HL-60 (cell line): ENCODE measurements around the gene DDC.
"Not testable (repeated sequence)": the region's sequence is repeated elsewhere in the genome, so short reads cannot be mapped to it uniquely, and the experiment has no call there.

ENCODE experiments used
- DNase-seq, 2 experiments: peaks; one replicate each; pipeline ENCODE4 v3.0.0-alpha.2; 2010 to 2020; ENCODE audit warnings: low read depth in 1 of 2, low spot score in 1 of 2
- H3K27ac ChIP-seq: fragments of 250-450 bp; sonication (Bioruptor Pico); replicated peaks from 2 replicates; pipeline ENCODE4 v1.5.1; 2020; ENCODE audit warnings: mild to moderate bottlenecking, moderate library complexity
- H3K27me3 ChIP-seq: fragments of 250-450 bp; sonication (Bioruptor Pico); 2 replicates; pipeline ENCODE4 v1.5.1; 2021; ENCODE audit warnings: mild to moderate bottlenecking, moderate library complexity; ENCODE audit not compliant: insufficient read depth, poor library complexity, severe bottlenecking
- H3K4me3 ChIP-seq: replicated peaks from 2 replicates; pipeline ENCODE4 v1.5.1; 2011; ENCODE audit warnings: mild to moderate bottlenecking, control low read depth, low read length; ENCODE audit not compliant: insufficient read depth
- GABPA ChIP-seq: IDR thresholded peaks from 2 replicates; pipeline ENCODE4 v1.6.1; 2012; ENCODE audit warnings: low read depth
- POLR2AphosphoS5 ChIP-seq: IDR thresholded peaks from 2 replicates; pipeline ENCODE4 v1.6.1; 2012; ENCODE audit warnings: low read depth
- SPI1 ChIP-seq: IDR thresholded peaks from 2 replicates; pipeline ENCODE4 v1.6.1; 2012; ENCODE audit warnings: low read depth, mild to moderate bottlenecking, borderline replicate concordance
- TF ChIP-seq, protein P1 (sequence below): IDR thresholded peaks from 2 replicates; pipeline ENCODE4 v1.6.1; 2012; ENCODE audit warnings: low read depth; ENCODE audit not compliant: insufficient replicate concordance
- TF ChIP-seq, protein P2 (sequence below): IDR thresholded peaks from one replicate; pipeline ENCODE4 v1.5.1; 2011; ENCODE audit warnings: low read length, control low read depth, inconsistent platforms; ENCODE audit not compliant: insufficient read depth

DDC gene

DNA sequence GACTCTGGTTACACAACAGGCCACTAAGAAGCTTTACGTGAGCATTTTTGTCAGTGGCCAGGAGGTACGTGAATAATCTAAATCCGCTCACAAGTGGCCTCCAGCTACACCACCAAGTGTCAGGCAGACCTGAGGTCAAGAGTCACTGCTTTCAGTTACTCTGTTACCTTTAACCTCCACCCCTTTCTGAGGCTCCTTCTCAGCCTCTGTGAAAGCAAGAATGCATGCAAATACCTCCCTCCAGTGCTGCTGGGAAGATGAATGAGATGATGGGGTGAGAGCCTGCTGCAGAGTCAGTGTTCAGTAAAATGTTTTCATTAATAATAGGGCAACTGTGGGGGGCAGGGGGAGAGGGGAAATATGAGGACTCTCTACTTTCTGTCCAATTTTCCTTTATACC is 11.2 kb downstream of the DDC start:
- H3K27me3 ChIP-seq = peaks cover 2% of the 10 kb centered on the region

DNA sequence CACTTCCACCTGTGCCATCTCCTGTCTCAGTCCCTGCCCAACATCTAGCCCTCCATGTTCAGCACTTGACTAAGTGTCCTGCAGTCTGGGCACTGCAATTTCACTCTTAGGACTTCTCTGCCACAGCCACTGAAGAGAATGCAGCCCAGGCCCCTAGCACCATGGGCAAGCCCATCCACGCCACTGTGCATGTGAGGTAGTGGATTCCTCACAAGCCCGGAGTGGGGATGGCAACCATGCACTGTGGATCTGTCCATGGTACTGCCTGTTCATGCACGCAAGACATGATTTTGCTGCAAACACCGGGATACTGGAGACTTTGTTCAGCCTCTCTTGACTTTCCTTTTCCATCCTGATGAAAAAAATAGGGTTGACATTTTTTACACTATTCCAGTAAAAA is 12.3 kb downstream of the DDC start:
- TF ChIP-seq, protein P1, sequence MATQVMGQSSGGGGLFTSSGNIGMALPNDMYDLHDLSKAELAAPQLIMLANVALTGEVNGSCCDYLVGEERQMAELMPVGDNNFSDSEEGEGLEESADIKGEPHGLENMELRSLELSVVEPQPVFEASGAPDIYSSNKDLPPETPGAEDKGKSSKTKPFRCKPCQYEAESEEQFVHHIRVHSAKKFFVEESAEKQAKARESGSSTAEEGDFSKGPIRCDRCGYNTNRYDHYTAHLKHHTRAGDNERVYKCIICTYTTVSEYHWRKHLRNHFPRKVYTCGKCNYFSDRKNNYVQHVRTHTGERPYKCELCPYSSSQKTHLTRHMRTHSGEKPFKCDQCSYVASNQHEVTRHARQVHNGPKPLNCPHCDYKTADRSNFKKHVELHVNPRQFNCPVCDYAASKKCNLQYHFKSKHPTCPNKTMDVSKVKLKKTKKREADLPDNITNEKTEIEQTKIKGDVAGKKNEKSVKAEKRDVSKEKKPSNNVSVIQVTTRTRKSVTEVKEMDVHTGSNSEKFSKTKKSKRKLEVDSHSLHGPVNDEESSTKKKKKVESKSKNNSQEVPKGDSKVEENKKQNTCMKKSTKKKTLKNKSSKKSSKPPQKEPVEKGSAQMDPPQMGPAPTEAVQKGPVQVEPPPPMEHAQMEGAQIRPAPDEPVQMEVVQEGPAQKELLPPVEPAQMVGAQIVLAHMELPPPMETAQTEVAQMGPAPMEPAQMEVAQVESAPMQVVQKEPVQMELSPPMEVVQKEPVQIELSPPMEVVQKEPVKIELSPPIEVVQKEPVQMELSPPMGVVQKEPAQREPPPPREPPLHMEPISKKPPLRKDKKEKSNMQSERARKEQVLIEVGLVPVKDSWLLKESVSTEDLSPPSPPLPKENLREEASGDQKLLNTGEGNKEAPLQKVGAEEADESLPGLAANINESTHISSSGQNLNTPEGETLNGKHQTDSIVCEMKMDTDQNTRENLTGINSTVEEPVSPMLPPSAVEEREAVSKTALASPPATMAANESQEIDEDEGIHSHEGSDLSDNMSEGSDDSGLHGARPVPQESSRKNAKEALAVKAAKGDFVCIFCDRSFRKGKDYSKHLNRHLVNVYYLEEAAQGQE = peak; percentile 97
- TF ChIP-seq SPI1 = no peak
- TF ChIP-seq POLR2AphosphoS5 = no peak
- no peak for TF ChIP-seq GABPA
- Histone ChIP-seq H3K4me3 (no peak overlapping the region), H3K27me3 (peaks cover 2% of the 10 kb centered on the region), H3K27ac (no peak overlapping the region)
- DNase-seq = no peak

More for the DNA sequence above, 11.2 kb downstream of the DDC start:
- no peak overlapping the region for H3K4me3 ChIP-seq
- TF ChIP-seq SPI1 = no peak
- TF ChIP-seq, protein P2, sequence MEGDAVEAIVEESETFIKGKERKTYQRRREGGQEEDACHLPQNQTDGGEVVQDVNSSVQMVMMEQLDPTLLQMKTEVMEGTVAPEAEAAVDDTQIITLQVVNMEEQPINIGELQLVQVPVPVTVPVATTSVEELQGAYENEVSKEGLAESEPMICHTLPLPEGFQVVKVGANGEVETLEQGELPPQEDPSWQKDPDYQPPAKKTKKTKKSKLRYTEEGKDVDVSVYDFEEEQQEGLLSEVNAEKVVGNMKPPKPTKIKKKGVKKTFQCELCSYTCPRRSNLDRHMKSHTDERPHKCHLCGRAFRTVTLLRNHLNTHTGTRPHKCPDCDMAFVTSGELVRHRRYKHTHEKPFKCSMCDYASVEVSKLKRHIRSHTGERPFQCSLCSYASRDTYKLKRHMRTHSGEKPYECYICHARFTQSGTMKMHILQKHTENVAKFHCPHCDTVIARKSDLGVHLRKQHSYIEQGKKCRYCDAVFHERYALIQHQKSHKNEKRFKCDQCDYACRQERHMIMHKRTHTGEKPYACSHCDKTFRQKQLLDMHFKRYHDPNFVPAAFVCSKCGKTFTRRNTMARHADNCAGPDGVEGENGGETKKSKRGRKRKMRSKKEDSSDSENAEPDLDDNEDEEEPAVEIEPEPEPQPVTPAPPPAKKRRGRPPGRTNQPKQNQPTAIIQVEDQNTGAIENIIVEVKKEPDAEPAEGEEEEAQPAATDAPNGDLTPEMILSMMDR = no peak
- no peak for TF ChIP-seq GABPA
- TF ChIP-seq, protein P1 = no peak
- TF ChIP-seq POLR2AphosphoS5 = no peak
- H3K27ac ChIP-seq = no peak overlapping the region
- no peak for DNase-seq

DNA sequence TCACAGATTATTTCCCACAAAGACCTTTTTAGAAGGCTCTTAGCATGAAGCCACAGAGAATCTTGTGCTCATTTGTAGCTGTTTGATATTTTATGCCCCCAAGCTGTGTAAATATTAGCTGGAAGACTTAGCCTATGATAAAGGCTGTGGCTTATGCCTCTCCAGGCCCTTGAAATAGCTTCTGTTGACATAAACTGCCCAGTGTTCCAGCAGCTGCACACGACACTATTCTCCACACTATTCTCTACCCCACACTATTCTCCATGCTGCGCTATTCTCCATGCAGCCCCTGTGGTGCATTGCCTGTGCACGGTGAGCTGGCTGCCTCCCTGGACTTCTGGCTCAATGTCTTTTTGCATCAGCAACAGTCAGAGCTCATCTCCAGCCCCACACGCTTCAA is 13.1 kb downstream of the DDC start:
- H3K4me3 ChIP-seq = no peak overlapping the region
- no peak for DNase-seq
- H3K27ac ChIP-seq = no peak overlapping the region
- TF ChIP-seq POLR2AphosphoS5 = no peak
- no peak for TF ChIP-seq GABPA
- TF ChIP-seq, protein P2 = no peak
- TF ChIP-seq SPI1 = no peak
- TF ChIP-seq, protein P1 = no peak
- peaks cover 2% of the 10 kb centered on the region for H3K27me3 ChIP-seq

DNA sequence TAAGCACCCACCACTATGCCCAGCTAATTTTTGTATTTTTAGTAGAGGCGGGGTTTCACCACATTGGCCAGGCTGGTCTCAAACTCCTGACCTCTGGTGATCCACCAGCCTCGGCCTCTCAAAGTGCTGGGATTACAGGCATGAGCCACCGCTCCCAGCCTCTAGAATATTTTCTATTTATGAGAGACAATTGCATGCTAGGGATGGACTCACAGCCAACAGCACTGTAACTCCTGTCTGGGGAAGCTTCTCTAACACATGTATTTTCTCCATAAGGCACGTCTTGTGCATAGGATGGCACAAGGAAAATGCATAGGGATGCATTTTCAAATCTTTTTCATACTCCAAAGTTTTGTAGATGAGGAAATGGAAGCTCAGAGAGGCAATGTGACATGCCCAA is 19.6 kb downstream of the DDC start:
- not testable (repeated sequence) for H3K27ac ChIP-seq, H3K4me3 ChIP-seq, DNase-seq, H3K27me3 ChIP-seq
